Endothelial cell of umbilical vein (primary cell): ENCODE data around the gene TRIM41.

Experiments used
- CTCF ChIP-seq, 2 donors: IDR thresholded peaks; 1 replicate in 1 of 2; 2 replicates in 1 of 2; pipeline ENCODE4 v1.5.1; 2011; ENCODE audit warnings: low read length in 2 of 2, mild to moderate bottlenecking in 2 of 2, moderate library complexity in 2 of 2, control low read depth in 1 of 2, inconsistent platforms in 1 of 2, low read depth in 1 of 2; ENCODE audit not compliant: insufficient read depth in 1 of 2; ENCODE audit errors: extremely low read depth in 1 of 2
- EZH2 ChIP-seq: IDR thresholded peaks from 2 replicates; pipeline ENCODE4 v1.6.1; 2012; ENCODE audit warnings: borderline replicate concordance, low read depth, mild to moderate bottlenecking, moderate library complexity, low read length, inconsistent platforms; ENCODE audit not compliant: severe bottlenecking
- FOS ChIP-seq: IDR thresholded peaks from 2 replicates; pipeline ENCODE4 v1.6.1; 2011; ENCODE audit warnings: mild to moderate bottlenecking, low read length, moderate library complexity, borderline replicate concordance; ENCODE audit not compliant: insufficient read depth
- MAX ChIP-seq: IDR thresholded peaks from 2 replicates; pipeline ENCODE4 v1.6.1; 2011; ENCODE audit not compliant: insufficient read depth, insufficient read length
- POLR2A ChIP-seq: IDR thresholded peaks from 2 replicates; pipeline ENCODE4 v1.6.1; 2012; ENCODE audit warnings: low read depth, mild to moderate bottlenecking, control low read depth, low read length
- POLR2AphosphoS5 ChIP-seq: IDR thresholded peaks from 2 replicates; pipeline ENCODE4 v1.6.1; 2012; ENCODE audit warnings: low read depth, mild to moderate bottlenecking, control low read depth, low read length, moderate library complexity; ENCODE audit not compliant: insufficient read depth

DNA sequence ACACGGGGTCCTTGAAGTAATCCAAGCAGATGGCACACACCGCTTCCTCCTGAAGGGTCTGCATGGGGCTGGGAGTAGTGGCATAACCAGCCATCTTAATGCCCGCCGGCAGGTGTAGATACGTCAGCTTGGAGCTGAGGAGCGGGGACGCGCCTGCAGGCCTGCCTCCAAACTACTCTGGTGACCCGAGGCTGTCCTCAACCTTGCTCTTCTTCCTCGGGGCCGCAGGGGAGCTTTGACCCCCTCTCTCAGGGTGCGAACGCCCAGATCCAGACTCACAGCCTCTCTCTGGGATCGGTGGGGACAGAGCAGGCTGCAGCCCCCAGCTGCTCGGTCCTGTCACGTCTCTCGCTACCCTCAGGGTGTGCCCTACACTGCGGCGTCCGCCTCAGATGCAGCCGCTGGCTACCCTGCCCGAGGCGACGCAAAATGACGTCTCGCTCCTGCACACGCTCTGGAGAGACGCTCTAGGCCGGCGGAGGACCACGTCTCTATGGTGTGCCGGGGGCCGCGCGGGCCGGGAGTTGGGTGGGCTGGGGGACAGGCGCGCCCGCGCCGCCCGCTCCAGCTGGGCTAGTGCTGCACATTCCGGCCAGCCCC is 37.7 kb downstream of the TRIM41 start, which contains the start of gene TRIM52:
- TF ChIP-seq CTCF (IDR thresholded peaks at IDR 0.05; ENCODE audit: extremely low read depth in 1 of 2, insufficient read depth in 1 of 2, low read depth in 1 of 2, low read length in 2 of 2) (no peak), EZH2 (no peak), POLR2A (peak; percentile 80), FOS (no peak), MAX (peak; percentile 57), POLR2AphosphoS5 (peak; percentile 97)
